Ovary (tissue), 3 donors: Measurements from ENCODE around the gene LIME1.

Experiments
- CTCF ChIP-seq, 3 donors: fragments of 450-650 bp in 2 of 3; fragments of 200-600 bp in 1 of 3; IDR thresholded peaks; one replicate each; pipeline versions ENCODE4 v1.5.1 to v1.8.0; 2016 to 2022; ENCODE audit warnings: antibody characterized with exemption in 3 of 3, mild to moderate bottlenecking in 1 of 3
- POLR2A ChIP-seq: fragments of 450-650 bp; IDR thresholded peaks from one replicate; pipeline ENCODE4 v1.6.1; 2017; ENCODE audit warnings: antibody characterized with exemption, mild to moderate bottlenecking, moderate library complexity
- donor health status: DM: no; HTN: no; CAD: no.

- no peak for TF ChIP-seq POLR2A
- no peak for TF ChIP-seq CTCF (IDR thresholded peaks at IDR 0.05)
Measured at GRCh38 chr20:63777614-63778013, 41.1 kb downstream of the LIME1 start.
